ENCODE measurements around the gene MAMSTR. TPM values are rescaled to one million over a fixed set of nuclear protein-coding genes. Genes with fewer than 3 reads are reported as not detected.

The MAMSTR gene
- total RNA-seq, 1 donor: 1.7 TPM

GRCh38 chr19:48669903-48670668 lies 49.4 kb downstream of the MAMSTR start:
- DNase-seq (ENCODE audit: low read depth): no peak
- TF ChIP-seq, protein P1, sequence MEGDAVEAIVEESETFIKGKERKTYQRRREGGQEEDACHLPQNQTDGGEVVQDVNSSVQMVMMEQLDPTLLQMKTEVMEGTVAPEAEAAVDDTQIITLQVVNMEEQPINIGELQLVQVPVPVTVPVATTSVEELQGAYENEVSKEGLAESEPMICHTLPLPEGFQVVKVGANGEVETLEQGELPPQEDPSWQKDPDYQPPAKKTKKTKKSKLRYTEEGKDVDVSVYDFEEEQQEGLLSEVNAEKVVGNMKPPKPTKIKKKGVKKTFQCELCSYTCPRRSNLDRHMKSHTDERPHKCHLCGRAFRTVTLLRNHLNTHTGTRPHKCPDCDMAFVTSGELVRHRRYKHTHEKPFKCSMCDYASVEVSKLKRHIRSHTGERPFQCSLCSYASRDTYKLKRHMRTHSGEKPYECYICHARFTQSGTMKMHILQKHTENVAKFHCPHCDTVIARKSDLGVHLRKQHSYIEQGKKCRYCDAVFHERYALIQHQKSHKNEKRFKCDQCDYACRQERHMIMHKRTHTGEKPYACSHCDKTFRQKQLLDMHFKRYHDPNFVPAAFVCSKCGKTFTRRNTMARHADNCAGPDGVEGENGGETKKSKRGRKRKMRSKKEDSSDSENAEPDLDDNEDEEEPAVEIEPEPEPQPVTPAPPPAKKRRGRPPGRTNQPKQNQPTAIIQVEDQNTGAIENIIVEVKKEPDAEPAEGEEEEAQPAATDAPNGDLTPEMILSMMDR (IDR thresholded peaks at IDR 0.05; ENCODE audit: insufficient read depth, low read depth, low read length): no peak
- no peak overlapping the region for H3K4me3 ChIP-seq (ENCODE audit: low read depth, low read length)

GRCh38 chr19:48668761-48669160 lies 50.8 kb downstream of the MAMSTR start:
- TF ChIP-seq, protein P1 (IDR thresholded peaks at IDR 0.05; ENCODE audit: insufficient read depth, low read depth, low read length): no peak
- no peak for DNase-seq (ENCODE audit: low read depth)

GRCh38 chr19:48668332-48668731 lies 51.2 kb downstream of the MAMSTR start:
- no peak overlapping the region for H3K4me3 ChIP-seq (ENCODE audit: low read depth, low read length)
- TF ChIP-seq, protein P1 (IDR thresholded peaks at IDR 0.05; ENCODE audit: insufficient read depth, low read depth, low read length): no peak
- DNase-seq (ENCODE audit: low read depth): no peak

More at GRCh38 chr19:48668761-48669160, 50.8 kb downstream of the MAMSTR start:
- H3K4me3 ChIP-seq (ENCODE audit: low read depth, low read length): no peak overlapping the region

- TF ChIP-seq, protein P1 (IDR thresholded peaks at IDR 0.05; ENCODE audit: insufficient read depth, low read depth, low read length): no peak
- DNase-seq (ENCODE audit: low read depth): no peak
Measured at GRCh38 chr19:48665786-48666185, 53.7 kb downstream of the MAMSTR start.

DNA sequence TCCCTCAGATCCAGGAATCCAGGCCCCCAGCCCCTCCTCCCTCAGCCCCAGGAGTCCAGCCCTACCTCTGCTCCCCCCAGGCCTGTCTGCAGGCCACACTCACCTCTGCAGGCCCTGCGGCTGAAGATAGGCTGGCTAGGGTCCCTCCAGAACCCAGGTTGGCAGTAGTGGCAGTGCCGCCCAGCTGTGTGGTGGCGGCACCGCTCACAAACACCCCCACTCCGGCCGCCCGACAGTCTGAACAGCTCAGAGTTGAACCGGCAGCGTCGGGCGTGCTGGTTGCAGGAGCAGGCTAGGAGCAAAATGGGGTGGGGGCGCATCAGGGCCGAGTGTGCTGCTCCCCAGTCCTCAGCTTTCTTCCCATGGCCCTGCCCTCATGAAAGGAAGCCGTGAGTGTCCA lies 55.0 kb downstream of the MAMSTR start:
- no peak for DNase-seq (ENCODE audit: low read depth)
- no peak overlapping the region for H3K4me3 ChIP-seq (ENCODE audit: low read depth, low read length)
- TF ChIP-seq, protein P1 (IDR thresholded peaks at IDR 0.05; ENCODE audit: insufficient read depth, low read depth, low read length): no peak

More at GRCh38 chr19:48665786-48666185, 53.7 kb downstream of the MAMSTR start:
- no peak overlapping the region for H3K4me3 ChIP-seq (ENCODE audit: low read depth, low read length)

DNA sequence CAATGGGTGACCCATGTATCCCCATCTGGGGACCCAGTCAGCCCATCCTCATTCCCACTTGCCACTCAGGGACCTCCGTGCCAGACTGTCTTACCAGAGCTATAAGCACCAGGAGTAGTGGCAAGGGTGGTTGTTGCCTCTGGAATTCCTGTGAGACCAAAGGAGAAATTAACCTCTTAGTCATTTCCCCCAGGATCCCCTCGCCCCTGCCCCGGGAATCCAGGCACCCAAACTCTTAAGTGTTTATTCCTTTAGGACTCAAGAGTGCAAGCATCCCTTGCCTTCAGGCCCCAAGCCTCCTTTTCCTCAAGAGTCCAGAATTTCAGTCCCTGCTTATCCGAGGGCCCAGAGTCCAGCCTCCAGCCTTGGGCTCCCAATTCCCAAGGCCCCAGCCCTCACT lies 55.9 kb downstream of the MAMSTR start:
- H3K4me3 ChIP-seq (ENCODE audit: low read depth, low read length): no peak overlapping the region
- no peak for DNase-seq (ENCODE audit: low read depth)
- TF ChIP-seq, protein P1 (IDR thresholded peaks at IDR 0.05; ENCODE audit: insufficient read depth, low read depth, low read length): no peak

Other genes starting within 250 kb of the MAMSTR start
- 0.32 and 0.43 TPM in 2 replicates for gene LMTK3, start 207.9 kb downstream of the MAMSTR start, total RNA-seq
- gene SULT2B1, start 167.6 kb downstream of the MAMSTR start, total RNA-seq: under 0.01 TPM in 1 of 2 replicates, not detected in the other
- not detected in 2 replicates for gene SPACA4, start 113.0 kb downstream of the MAMSTR start, total RNA-seq
- gene FAM83E, start 104.6 kb downstream of the MAMSTR start, total RNA-seq: 0.32 and 1.3 TPM in 2 replicates
- gene RPL18, start 100.5 kb downstream of the MAMSTR start, total RNA-seq: 1,548 and 1,575 TPM in 2 replicates
- gene SPHK2, start 100.2 kb downstream of the MAMSTR start, total RNA-seq: 7.8 and 10.0 TPM in 2 replicates
- 6.9 and 7.7 TPM in 2 replicates for gene DBP, start 82.3 kb downstream of the MAMSTR start, total RNA-seq
- 1.3 TPM in 2 replicates for gene CA11, start 73.5 kb downstream of the MAMSTR start, total RNA-seq
- gene NTN5, start 46.7 kb downstream of the MAMSTR start, total RNA-seq: under 0.01 TPM in 1 of 2 replicates, not detected in the other
- not detected in 2 replicates for gene FUT2, start 23.8 kb downstream of the MAMSTR start, total RNA-seq
- gene RASIP1, start 20.9 kb upstream of the MAMSTR start, total RNA-seq: 0.97 and 2.6 TPM in 2 replicates
- gene IZUMO1, start 27.2 kb upstream of the MAMSTR start, total RNA-seq: under 0.01 TPM in 1 of 2 replicates, not detected in the other
- under 0.01 TPM in 2 replicates for gene FUT1, start 32.9 kb upstream of the MAMSTR start, total RNA-seq
- gene FGF21, start 35.8 kb upstream of the MAMSTR start, total RNA-seq: not detected in 2 replicates
- 30.3 and 31.5 TPM in 2 replicates for gene BCAT2, start 91.3 kb upstream of the MAMSTR start, total RNA-seq
- gene HSD17B14, start 116.8 kb upstream of the MAMSTR start, total RNA-seq: 12.2 and 13.8 TPM in 2 replicates
- gene PLEKHA4, start 148.9 kb upstream of the MAMSTR start, total RNA-seq: 6.0 and 12.2 TPM in 2 replicates
- gene PPP1R15A, start 152.7 kb upstream of the MAMSTR start, total RNA-seq: 63.9 and 76.0 TPM in 2 replicates
- gene TULP2, start 179.0 kb upstream of the MAMSTR start, total RNA-seq: 0.32 TPM in 1 of 2 replicates, not detected in the other
- gene NUCB1, start 180.6 kb upstream of the MAMSTR start, total RNA-seq: 139 and 154 TPM in 2 replicates
- not detected in 2 replicates for gene DHDH, start 214.0 kb upstream of the MAMSTR start, total RNA-seq
- gene BAX, start 235.2 kb upstream of the MAMSTR start, total RNA-seq: 65.4 and 85.9 TPM in 2 replicates
- 2,928 and 4,150 TPM in 2 replicates for gene FTL, start 245.6 kb upstream of the MAMSTR start, total RNA-seq

All from fibroblast of villous mesenchyme (primary cell).